Fibroblast of villous mesenchyme (primary cell): ENCODE results near the gene WFS1. TPM values are rescaled to one million over a fixed set of nuclear protein-coding genes. Genes with fewer than 3 reads are reported as not detected.

Experiments
- DNase-seq: peaks from one replicate; pipeline ENCODE4 v3.0.0-alpha.2; 2010; ENCODE audit warnings: low read depth
- H3K4me3 ChIP-seq: 2 replicates; pipeline ENCODE4 v1.5.1; 2011; ENCODE audit warnings: low read depth, mild to moderate bottlenecking, low read length
- total RNA-seq: library from RNA; depleted of rRNA; stranded (reverse); fragments of >200 nt; gene quantifications from 2 replicates; pipeline ENCODE4 v1.2.3, GENCODE V29; 2012
- TF ChIP-seq, protein P1 (sequence below): IDR thresholded peaks from 2 replicates; pipeline ENCODE4 v1.5.1; 2012; ENCODE audit warnings: low read depth, mild to moderate bottlenecking, low read length; ENCODE audit not compliant: insufficient read depth

Gene WFS1
- total RNA-seq, 1 donor, result 42.3 TPM

DNA sequence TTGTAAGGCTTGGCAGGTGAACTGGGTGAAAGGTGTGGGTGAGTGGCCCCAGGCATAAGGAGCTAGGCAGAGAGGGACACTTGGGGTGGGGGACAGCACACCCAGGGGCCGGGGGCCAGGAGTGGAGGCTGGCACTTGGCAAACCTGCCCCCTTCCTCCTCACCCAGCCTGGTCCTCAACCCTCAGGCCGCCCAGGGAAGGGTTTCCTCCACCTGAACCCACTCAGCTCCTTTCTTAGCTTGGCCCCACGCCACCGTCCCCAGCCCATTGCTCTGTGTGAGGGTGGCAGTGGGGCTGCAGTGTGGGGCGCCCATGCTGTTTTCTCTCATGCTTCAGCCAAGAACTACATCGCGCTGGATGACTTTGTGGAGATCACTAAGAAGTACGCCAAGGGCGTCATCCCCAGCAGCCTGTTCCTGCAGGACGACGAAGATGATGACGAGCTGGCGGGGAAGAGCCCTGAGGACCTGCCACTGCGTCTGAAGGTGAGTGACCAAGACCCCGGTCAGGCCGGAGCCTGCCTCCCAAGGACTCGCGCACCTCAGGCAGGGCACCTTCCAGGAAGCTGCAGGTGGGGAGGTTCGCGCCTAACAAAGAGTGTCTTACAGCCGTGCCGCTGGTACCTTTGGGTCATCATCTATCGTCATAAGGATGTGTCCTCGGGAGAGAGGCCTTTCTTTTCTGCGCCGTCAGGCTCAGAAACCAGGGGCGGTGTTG lies 25.2 kb downstream of the WFS1 start:
- TF ChIP-seq, protein P1, sequence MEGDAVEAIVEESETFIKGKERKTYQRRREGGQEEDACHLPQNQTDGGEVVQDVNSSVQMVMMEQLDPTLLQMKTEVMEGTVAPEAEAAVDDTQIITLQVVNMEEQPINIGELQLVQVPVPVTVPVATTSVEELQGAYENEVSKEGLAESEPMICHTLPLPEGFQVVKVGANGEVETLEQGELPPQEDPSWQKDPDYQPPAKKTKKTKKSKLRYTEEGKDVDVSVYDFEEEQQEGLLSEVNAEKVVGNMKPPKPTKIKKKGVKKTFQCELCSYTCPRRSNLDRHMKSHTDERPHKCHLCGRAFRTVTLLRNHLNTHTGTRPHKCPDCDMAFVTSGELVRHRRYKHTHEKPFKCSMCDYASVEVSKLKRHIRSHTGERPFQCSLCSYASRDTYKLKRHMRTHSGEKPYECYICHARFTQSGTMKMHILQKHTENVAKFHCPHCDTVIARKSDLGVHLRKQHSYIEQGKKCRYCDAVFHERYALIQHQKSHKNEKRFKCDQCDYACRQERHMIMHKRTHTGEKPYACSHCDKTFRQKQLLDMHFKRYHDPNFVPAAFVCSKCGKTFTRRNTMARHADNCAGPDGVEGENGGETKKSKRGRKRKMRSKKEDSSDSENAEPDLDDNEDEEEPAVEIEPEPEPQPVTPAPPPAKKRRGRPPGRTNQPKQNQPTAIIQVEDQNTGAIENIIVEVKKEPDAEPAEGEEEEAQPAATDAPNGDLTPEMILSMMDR, result no peak
- no peak for DNase-seq
- H3K4me3 ChIP-seq, result no peak overlapping the region

DNA sequence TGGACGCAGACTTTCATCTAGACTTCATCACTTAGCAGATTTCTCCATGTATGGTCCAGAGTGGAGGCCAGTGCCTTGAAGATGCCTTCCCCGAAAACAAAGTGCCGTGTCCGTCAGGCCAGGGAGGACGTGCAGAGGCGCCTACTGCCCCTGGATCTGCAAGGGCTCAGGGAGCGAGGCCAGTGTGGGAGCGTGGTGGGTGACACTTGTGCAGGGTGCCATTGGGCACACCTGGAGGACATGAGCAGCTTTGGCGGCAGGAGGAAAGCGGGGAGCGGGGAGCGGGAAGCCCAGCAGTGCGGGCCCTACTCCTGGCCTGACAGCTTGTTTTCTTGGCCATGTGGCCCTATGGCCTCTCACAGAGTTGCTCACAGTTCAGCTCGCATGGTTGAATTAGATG lies 25.8 kb downstream of the WFS1 start:
- DNase-seq, result no peak
- TF ChIP-seq, protein P1, result no peak
- no peak overlapping the region for H3K4me3 ChIP-seq

DNA sequence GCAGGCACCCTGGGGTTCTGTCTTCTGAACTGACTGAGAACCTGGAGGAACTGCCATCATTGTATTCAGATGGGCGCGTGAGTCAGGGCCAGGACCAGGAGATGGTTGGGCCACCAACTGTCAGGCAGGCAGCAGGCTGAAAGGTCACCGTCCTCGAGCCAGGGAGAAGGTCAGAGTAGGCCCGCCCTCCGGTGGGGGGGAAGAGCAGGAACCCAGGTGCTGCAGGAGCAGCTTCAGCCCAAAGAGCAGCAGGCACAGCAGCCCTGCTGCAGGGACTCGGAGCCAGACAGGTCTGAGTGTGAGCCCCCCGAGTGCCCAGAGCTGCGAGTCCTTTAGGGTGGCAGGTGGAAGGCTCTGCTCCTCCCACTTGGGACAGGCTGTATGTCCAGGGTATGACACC lies 26.4 kb downstream of the WFS1 start:
- TF ChIP-seq, protein P1, result no peak

DNA sequence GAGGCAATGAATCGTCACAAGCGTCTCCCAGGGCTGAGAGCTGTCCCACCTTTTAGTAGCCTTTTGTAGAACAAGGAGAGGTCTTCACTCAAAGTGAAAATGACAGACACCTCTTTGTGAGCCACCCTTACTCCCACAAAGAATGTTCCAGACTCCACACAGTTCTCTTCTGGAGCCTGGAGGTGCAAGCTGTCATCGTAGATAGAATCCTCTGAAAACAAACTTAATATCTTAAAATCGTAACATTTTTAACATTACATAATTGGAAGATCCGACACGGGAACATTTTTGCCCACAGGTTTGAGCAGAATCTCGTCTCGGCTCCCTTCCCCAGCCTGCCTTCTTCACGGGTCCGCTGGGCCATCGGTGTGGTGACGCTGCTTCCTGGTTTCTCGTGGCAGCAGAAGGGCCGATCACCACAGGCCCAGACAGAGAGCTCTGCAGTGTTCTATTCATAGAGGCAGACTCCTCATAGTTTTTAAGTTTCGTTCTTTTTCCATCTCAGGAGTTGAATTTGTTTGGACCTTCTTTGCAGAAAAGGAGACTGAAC lies 27.7 kb downstream of the WFS1 start:
- TF ChIP-seq, protein P1, result no peak
- DNase-seq, result no peak
- no peak overlapping the region for H3K4me3 ChIP-seq

More for the DNA sequence above, 26.4 kb downstream of the WFS1 start:
- no peak for DNase-seq
- H3K4me3 ChIP-seq, result no peak overlapping the region

DNA sequence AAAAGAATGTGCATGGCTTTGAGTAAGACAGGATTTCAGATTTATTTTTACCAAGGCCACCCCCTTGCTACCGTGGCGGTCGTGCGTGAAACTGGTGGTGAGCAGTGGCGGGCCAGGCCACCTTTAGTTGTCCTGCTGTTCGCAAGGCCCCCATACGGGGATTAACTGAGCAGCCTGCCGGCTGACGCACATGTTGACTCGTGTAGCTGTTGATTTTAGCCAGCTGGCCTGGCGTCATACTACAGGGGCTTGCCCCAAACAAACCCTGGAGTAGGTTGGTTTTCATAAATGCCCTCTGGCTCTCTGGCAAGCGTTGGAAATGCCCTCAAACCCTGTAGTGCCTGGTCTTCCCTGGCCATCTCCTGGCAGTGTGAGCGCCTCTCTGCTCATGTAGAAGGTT lies 28.4 kb downstream of the WFS1 start:
- TF ChIP-seq, protein P1, result no peak
- no peak overlapping the region for H3K4me3 ChIP-seq
- DNase-seq, result peak; percentile 82

DNA sequence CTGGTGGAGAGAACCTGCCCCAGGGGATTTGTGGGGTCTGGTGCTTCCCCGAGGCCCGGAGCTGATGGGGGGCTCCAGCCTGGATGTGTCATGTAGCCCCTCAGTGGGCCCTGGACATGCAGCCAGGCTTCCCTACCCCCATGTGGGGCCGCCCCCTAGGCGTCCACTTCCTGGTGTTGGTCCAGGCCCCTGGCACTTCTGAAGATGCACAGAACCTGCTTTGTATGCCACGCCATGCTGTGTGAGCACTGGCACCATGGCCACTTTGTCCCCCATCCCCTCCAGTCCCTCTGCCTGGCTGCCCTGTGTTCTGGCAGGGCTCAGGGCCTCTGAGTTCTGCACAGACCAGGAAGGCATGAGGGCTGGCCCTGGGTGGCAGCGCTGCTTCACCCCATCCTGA lies 29.2 kb downstream of the WFS1 start:
- H3K4me3 ChIP-seq, result no peak overlapping the region
- TF ChIP-seq, protein P1, result no peak
- no peak for DNase-seq
